ENCODE data around the gene AMBRA1.

GRCh38 chr11:46643531-46643930 is 49.7 kb upstream of the AMBRA1 start:
- TF ChIP-seq NFRKB (IDR thresholded peaks at IDR 0.05) = no peak
- TF ChIP-seq BHLHE40 (IDR thresholded peaks at IDR 0.05; ENCODE audit: borderline replicate concordance) = no peak
- TF ChIP-seq HDGF (IDR thresholded peaks at IDR 0.05; ENCODE audit: borderline replicate concordance) = no peak
- TF ChIP-seq LEF1 (IDR thresholded peaks at IDR 0.05; ENCODE audit: borderline replicate concordance) = no peak

Measured in HEK293T (cell line).